ENCODE results near the gene CLK3. TPM values are rescaled to one million over a fixed set of nuclear protein-coding genes. Genes with fewer than 3 reads are reported as not detected.

The CLK3 gene
- total and polyA plus RNA-seq, 10 of the 15 experiments (the other 5 are each of a cell fraction or from before 2014, with no cell fraction given): 3.3 to 169 (median 66.2) TPM

DNA sequence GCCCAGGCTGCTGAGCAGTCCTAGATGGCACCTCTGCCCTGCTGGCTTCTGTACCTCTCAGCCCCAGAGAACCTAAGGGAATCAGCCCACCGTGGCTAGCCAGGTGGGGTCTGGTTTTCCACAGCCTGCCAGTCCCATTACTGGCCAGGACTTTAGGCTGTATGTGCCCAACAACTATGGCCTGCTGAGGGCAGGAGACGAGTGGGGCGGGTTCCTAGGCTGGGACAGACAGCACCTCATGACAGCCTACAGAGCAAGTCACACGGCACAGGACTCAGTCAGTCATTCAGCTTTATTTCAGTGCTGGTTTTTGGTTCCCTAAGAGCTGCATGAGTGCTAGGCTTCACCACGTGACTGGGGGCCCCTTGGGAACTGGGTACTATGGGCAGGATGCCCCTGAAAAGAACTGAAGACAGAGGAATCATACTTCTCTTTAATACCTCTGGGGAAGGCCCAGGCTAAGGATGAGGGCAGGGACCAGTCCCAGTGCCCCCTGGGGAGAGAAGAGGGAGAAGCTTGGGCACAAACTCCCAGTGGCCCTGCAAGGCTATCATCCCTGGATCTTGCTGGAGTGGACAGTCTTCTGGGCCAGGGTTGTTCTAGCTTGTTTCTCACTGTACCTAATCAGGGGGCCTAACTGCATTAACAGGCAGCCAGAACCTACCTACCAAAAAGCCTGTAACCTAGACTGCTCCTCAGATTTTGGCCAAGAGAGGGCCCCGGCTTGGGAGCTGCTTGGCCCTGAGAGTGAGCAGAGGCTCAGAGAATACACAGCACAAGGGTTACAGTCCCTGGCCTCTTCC is 14.8 kb downstream of the CLK3 start:
- Histone ChIP-seq H3K79me2 (ENCODE audit: control insufficient read depth, insufficient read depth, low read length) (no peaks in the 10 kb centered on the region), H4K20me1 (ENCODE audit: control insufficient read depth, insufficient read depth) (peaks cover 5% of the 10 kb centered on the region; the same call in 1 of the 2 replicates), H3K9ac (ENCODE audit: control insufficient read depth, insufficient read depth, low read length) (no peak overlapping the region), H2AFZ (ENCODE audit: control insufficient read depth, low read depth, low read length) (no peak overlapping the region), H3K9me3 (replicated peaks; ENCODE audit: control insufficient read depth, insufficient read depth, low read length) (no peaks in the 10 kb centered on the region), H3K36me3 (ENCODE audit: control insufficient read depth in 2 of 2, insufficient read depth in 2 of 2, low read length in 1 of 2) (peaks cover 58 to 61% of the 10 kb centered on the region in 2 experiments), H3K27ac (ENCODE audit: control insufficient read depth, insufficient read depth) (no peak overlapping the region), H3K4me1 (ENCODE audit: control insufficient read depth, insufficient read depth, low read length) (peaks cover 28% of the 10 kb centered on the region), H3K27me3 (replicated peaks in 1 of 2; ENCODE audit: control insufficient read depth in 2 of 2, insufficient read depth in 2 of 2, low read length in 1 of 2) (no peaks in the 10 kb centered on the region), H3K4me3 (no peak overlapping the region), H3K4me2 (ENCODE audit: control insufficient read depth, insufficient read depth) (no peak overlapping the region)
- in situ Hi-C loops (cut with MboI): loop anchor here (5.0 kb wide), 2 partner anchors 142 to 317 kb away; no protein-coding TSS in a partner anchor
- no TSS peak for BruUV-seq (replicated peaks)
- RAD21 ChIA-PET (ENCODE audit: unreplicated experiment): interaction anchor here (0.7 to 2.7 kb wide), 8 partner anchors 12 to 169 kb away, joined by 3 to 13 read pairs (median 4); no protein-coding TSS in a partner anchor
- FAIRE-seq (no peak), DNase-seq (ENCODE audit: low read depth, low spot score) (no peak), ATAC-seq (peak; percentile 9)
- POLR2A ChIA-PET: interaction anchor here (0.6 to 1.7 kb wide), 3 partner anchors 14 to 256 kb away, joined by 3 to 6 read pairs (median 4); partner anchors contain the start of gene CLK3
- CTCF ChIA-PET: interaction anchor here (0.6 to 18.9 kb wide), 21 partner anchors 12 to 320 kb away, joined by 3 to 380 read pairs (median 4); partner anchors contain the start of gene CLK3
- intact Hi-C loops (cut with micrococcal nuclease; ENCODE audit: unreplicated experiment): no loop called here
- SMC1A ChIA-PET (ENCODE audit: uncharacterized antibody, unreplicated experiment): interaction anchor here (0.6 to 8.2 kb wide), 8 partner anchors 8 to 160 kb away, joined by 3 to 116 read pairs (median 5); no protein-coding TSS in a partner anchor
- 44% methylated on average over 6 of the region's 6 CpGs for WGBS (ENCODE audit: insufficient coverage, insufficient replicate concordance, low lambda C conversion rate, missing lambda C conversion rate)
- no peak for TF ChIP-seq NFYA (IDR thresholded peaks at IDR 0.05; ENCODE audit: borderline replicate concordance, low read depth, low read length)
- no peak for TF ChIP-seq MEF2A (IDR thresholded peaks at IDR 0.05; ENCODE audit: insufficient read depth, low read depth, low read length)
- TF ChIP-seq, protein P1, sequence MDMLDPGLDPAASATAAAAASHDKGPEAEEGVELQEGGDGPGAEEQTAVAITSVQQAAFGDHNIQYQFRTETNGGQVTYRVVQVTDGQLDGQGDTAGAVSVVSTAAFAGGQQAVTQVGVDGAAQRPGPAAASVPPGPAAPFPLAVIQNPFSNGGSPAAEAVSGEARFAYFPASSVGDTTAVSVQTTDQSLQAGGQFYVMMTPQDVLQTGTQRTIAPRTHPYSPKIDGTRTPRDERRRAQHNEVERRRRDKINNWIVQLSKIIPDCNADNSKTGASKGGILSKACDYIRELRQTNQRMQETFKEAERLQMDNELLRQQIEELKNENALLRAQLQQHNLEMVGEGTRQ (IDR thresholded peaks at IDR 0.05; ENCODE audit: borderline replicate concordance, low read depth, low read length): peak; percentile 34; the same call in 1 of the 2 replicates
- peak; percentile 66; the same call in 1 of the 2 replicates for TF ChIP-seq ZNF24 (IDR thresholded peaks at IDR 0.05)
- TF ChIP-seq POLR2AphosphoS5 (IDR thresholded peaks at IDR 0.05; ENCODE audit: low read length): peak; percentile 34; the same call in 1 of the 2 replicates
- TF ChIP-seq ETV6 (conservative IDR thresholded peaks at IDR 0.05 in 1 of 2, IDR thresholded peaks at IDR 0.05 in 1 of 2; ENCODE audit: borderline replicate concordance in 1 of 2, low read depth in 1 of 2): no peak
- TF ChIP-seq, protein P2, sequence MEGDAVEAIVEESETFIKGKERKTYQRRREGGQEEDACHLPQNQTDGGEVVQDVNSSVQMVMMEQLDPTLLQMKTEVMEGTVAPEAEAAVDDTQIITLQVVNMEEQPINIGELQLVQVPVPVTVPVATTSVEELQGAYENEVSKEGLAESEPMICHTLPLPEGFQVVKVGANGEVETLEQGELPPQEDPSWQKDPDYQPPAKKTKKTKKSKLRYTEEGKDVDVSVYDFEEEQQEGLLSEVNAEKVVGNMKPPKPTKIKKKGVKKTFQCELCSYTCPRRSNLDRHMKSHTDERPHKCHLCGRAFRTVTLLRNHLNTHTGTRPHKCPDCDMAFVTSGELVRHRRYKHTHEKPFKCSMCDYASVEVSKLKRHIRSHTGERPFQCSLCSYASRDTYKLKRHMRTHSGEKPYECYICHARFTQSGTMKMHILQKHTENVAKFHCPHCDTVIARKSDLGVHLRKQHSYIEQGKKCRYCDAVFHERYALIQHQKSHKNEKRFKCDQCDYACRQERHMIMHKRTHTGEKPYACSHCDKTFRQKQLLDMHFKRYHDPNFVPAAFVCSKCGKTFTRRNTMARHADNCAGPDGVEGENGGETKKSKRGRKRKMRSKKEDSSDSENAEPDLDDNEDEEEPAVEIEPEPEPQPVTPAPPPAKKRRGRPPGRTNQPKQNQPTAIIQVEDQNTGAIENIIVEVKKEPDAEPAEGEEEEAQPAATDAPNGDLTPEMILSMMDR (IDR thresholded peaks at IDR 0.05 in 2 of 3, conservative IDR thresholded peaks at IDR 0.05 in 1 of 3; ENCODE audit: control insufficient read depth in 2 of 3, extremely low read depth in 1 of 3, insufficient read depth in 1 of 3, low read depth in 3 of 3, low read length in 3 of 3): no peak
- no peak for TF ChIP-seq ESRRA (IDR thresholded peaks at IDR 0.05; ENCODE audit: low read length)
- no peak for TF ChIP-seq NR2C2 (IDR thresholded peaks at IDR 0.05; ENCODE audit: borderline replicate concordance, control insufficient read depth, insufficient read length, low read depth)
- TF ChIP-seq BRCA1 (IDR thresholded peaks at IDR 0.05; ENCODE audit: low read depth, low read length): no peak
- TF ChIP-seq, protein P3, sequence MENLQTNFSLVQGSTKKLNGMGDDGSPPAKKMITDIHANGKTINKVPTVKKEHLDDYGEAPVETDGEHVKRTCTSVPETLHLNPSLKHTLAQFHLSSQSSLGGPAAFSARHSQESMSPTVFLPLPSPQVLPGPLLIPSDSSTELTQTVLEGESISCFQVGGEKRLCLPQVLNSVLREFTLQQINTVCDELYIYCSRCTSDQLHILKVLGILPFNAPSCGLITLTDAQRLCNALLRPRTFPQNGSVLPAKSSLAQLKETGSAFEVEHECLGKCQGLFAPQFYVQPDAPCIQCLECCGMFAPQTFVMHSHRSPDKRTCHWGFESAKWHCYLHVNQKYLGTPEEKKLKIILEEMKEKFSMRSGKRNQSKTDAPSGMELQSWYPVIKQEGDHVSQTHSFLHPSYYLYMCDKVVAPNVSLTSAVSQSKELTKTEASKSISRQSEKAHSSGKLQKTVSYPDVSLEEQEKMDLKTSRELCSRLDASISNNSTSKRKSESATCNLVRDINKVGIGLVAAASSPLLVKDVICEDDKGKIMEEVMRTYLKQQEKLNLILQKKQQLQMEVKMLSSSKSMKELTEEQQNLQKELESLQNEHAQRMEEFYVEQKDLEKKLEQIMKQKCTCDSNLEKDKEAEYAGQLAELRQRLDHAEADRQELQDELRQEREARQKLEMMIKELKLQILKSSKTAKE (IDR thresholded peaks at IDR 0.05; ENCODE audit: low read depth, poor library complexity, severe bottlenecking): no peak
- TF ChIP-seq, protein P4, sequence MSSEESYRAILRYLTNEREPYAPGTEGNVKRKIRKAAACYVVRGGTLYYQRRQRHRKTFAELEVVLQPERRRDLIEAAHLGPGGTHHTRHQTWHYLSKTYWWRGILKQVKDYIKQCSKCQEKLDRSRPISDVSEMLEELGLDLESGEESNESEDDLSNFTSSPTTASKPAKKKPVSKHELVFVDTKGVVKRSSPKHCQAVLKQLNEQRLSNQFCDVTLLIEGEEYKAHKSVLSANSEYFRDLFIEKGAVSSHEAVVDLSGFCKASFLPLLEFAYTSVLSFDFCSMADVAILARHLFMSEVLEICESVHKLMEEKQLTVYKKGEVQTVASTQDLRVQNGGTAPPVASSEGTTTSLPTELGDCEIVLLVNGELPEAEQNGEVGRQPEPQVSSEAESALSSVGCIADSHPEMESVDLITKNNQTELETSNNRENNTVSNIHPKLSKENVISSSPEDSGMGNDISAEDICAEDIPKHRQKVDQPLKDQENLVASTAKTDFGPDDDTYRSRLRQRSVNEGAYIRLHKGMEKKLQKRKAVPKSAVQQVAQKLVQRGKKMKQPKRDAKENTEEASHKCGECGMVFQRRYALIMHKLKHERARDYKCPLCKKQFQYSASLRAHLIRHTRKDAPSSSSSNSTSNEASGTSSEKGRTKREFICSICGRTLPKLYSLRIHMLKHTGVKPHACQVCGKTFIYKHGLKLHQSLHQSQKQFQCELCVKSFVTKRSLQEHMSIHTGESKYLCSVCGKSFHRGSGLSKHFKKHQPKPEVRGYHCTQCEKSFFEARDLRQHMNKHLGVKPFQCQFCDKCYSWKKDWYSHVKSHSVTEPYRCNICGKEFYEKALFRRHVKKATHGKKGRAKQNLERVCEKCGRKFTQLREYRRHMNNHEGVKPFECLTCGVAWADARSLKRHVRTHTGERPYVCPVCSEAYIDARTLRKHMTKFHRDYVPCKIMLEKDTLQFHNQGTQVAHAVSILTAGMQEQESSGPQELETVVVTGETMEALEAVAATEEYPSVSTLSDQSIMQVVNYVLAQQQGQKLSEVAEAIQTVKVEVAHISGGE (CRISPR knock-in tag; IDR thresholded peaks at IDR 0.05): no peak
